Retina (tissue), 1 donor: ENCODE results near the gene KCNJ15.

Experiments used
- DNase-seq: peaks from one replicate; pipeline ENCODE4 v3.0.0-alpha.2; 2016

The KCNJ15 gene

DNA sequence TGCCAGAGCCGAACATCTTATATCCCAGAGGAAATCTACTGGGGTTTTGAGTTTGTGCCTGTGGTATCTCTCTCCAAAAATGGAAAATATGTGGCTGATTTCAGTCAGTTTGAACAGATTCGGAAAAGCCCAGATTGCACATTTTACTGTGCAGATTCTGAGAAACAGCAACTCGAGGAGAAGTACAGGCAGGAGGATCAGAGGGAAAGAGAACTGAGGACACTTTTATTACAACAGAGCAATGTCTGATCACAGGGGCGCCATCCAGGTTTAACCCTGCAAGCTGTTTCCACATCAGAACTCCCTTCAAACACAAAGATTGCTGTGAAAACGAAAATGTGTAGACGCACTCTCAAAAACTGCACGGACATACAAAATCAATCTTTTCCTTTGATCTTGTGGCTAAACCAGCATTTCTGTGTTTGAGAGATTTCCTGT is 43.4 kb downstream of the KCNJ15 start:
- DNase-seq: no peak

DNA sequence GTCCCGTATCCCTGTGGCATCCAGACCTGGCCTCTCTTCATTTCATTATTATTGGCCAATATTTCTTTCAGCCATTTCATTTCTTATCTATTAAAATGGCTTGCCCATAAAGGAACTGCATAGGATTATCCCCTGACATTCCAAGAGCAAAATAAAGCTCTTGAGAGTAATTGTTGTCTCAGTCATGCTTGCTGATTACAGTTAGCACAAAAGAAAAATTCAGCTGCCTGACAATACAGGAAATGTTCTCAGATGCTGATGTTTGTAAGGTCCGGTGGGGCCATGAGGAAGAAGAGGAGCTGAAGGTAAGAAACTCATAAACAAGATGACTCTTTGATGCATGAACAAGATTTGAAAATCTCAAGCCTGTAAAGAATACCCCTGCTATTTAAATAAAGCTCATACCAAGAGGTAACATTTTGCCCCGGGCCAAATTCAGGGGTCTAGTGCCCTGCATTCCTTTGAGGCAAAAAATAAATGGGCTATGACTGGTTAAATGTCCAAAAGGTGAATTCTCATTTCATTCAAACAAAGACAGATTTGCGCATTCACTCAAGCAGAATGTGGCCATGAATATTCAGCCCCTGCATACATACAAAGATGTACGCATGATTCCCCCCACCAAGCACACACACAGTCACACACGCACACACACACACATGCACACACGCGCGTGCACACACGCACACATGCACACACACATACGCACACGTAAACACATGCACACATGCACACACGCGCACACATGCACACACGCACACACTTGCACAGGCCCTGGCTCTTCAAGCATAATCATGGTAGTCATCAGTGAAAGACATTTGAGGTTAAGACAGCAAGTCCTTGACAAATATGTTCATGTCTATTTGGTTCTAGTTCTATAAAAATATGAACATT is 44.8 kb downstream of the KCNJ15 start:
- no peak for DNase-seq

DNA sequence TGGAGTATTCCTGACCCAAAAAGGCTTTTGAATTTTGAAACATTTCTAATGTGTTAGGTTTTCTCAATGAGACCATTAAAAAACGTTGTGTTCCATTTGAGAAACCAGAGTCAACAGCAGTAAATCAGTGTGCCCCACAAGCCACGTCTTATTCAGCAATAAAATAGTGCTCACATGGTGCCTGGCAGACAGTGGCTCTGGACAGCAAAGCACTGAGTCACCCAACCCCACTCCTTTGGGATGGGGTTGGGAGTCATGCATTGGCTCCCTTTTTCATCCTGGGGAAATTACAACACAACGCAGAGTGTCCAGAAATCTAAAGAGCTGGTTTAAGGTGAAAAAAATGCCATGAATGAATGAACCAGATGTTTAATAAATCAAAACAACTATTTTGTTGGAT is 46.5 kb downstream of the KCNJ15 start:
- no peak for DNase-seq

DNA sequence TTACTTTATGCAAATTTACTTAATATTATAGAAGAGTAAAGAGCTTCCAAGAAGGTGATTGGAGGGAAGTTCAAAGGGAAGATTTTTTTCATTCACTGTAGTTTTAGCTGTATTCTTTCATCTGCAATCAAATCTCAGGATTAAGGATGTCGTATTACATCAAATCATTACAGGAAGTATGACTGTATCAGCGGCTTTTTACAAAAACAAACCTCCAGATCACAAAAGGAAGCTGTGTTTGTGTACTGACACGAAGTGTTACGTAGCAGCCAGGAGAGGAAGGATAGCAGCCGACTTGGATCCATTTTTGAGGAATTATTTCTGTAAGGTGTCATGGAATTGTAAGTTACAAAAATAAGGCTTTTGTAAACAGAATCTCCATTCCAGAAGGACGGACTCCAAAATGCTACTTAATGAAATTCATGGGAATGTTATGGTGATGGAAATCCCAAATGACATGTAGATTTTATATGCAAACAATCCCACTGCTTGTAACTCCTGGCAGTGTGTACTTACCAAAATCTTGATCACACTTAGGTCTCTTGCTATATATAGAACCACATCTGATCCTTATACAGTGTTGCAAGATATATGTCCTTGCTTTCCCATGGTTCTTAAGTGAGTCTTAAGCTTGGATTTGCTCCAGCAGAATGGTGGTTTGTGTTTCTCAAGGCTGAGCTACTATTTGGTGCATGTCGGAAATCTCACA is 49.8 kb downstream of the KCNJ15 start:
- DNase-seq: no peak

DNA sequence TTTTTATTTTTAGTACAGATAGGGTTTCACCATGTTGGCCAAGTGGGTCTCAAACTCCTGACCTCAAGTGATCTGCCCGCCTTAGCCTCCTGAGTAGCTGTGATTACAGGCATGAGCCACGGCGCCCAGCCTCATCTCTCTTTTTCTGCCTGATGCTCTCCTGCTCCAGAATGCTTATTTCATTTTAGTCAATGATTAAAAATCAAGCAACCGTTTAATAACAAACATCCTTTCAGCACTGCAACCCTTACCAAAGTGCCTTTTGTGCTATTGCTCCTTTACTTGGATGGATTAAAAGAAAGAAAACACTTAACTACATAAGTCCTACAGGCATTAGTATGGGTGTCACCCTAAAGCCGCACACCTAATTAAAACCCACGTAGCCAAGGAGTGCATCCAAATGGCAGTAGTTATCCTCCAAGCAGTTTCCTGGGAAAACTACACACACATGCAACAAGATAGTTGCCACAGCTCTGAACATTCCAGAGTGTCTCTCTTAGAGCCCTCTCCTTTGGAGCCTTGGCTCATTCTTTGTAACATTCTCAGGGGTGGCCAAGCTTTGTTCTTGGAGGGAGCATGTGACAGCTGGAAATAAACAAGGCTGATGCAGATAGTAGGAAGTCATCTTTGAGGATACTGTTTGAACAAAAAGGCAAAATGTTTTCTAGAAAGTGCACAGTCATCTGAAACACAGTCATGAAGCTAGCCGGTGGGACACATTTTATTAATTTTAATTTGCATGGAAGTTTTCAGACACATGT is 51.2 kb downstream of the KCNJ15 start:
- DNase-seq: no peak

DNA sequence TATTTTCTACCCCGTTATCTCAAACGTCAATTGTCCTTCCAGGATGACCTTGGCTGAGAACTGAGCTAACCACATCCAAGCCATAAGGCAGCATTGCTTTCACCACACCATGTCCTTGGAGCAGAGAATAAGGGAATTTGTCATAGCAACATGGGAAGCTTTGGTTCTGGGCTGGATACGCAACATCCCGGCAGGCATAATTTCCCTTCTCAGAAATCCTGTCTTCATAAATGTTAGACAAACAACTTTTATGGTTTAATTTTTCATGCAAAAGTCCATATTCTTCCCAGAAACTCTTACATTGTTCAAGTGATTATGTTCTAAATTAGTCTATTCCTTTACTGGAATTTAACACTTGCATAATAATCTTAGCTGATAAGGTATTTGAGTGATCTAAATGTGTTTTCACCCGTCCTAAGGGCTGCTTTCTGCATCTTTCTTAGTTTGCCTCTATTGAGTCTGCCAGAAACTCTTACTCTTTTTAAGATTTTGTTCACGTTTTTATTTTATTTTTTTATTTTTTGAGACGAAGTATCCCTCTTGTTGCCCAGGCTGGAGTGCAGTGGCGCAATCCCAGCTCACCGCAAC is 51.8 kb downstream of the KCNJ15 start:
- DNase-seq: no peak

DNA sequence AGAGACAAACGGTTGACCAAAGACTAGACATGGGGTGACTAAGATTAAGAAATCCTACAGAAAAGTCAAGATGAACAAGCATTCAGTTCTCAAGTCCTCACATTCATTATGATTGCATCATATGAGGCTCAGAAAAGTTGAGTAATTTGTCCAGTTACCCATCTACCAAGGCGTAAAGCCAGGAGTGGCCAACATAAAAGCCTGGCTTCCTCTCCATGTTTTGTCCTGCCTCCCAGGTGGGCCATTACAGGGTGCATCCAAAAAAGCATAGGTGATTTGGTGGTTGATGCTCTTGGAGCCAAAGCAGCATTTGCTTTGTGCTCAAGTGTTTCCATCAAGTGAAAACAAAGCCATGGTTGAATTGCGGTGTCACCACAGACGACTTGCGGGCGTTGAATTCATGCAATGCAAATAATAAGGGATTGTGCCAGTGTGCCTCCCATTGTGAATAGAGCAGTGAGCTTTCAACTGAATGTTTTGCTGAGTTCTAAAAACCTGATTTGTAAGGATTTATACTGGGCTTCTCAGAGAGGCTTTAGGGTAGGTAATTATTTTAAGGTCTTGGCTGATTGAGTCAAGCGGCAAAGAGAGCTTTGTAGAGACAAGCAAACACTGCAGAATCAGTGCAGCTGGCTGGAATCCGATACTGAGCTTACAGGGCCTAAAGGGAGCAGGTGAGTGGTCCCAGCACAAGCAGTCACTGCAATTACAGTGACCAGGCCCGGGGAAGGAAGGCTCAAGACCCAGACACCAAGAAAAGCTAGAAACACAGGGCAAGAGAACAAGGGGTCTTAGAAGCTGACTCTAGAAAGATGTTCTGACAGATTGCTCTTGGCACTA is 54.1 kb downstream of the KCNJ15 start:
- DNase-seq: no peak

DNA sequence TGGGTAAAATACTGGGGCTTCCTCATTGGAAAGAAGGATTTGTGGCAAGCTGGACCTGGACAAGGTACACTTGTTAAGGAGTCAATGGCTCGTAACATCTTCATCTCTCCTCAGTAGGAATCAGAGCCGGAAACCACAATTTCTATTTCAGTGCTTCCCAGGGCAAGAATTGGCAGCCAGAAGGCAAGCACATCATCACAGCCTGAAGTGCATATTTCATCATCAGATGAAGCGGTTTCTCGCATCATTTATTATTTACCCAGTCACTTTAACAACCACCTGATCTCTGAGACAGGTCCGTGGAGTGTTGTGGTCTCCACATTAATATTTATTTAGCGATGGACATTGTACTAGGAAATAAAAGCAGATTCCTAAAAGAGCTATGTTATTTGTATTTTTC is 55.0 kb downstream of the KCNJ15 start:
- DNase-seq: peak; percentile 14

DNA sequence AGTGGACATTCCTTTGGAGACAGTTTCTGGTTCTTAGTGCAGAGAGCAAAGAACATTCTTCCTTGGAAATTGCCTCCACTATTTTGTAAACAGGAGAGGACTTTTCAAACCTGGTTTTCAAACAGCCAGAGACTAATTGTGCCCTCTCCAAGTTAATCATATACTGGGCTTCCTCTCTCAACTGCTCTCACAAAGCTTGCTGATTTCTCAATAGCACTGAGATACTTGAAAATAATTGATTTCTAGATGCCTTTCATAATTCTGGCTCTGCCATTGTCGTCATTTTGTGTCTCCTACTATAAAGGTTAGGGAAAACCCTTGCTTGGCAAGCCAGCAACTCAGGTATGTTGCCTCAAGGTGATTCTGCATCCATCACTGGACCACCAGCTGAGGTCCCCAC is 56.0 kb downstream of the KCNJ15 start:
- DNase-seq: no peak

DNA sequence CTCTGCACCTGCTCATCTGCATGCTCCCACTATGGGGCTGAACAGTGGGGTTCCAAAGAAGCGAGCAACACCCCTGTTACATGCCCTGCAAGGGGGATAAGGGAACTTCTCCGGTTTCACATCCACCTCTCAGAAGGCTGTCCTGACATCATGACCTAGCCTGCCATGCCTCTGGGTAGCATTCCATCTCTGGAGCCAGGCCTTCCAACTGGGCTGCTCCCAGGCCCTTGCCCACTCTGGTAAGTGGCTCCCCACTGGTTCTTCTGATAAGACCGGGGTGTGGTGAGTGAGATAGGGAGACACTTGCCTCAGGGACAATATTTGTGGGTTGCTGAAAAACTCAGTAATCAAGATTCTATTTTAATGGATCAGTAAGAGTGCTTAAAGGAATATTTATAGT is 57.8 kb downstream of the KCNJ15 start:
- no peak for DNase-seq

DNA sequence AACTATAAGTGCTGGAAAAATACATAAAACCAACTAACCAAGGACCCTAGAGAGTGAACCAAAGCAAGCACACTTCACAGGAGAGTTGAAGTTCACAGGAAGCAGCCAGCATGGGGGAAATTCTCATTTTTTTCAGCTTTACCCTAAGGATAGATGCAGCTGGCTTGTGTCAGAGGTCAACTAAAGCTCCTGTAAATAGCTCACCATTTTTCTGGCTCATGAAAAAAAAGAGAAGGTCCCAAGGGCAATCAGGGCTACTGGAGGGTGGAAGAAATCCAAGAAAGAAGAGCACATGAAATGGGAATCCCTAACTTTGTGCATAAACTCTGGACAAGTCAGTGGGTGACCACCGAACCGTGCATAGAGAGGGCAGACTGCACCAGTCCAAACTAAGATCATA is 58.3 kb downstream of the KCNJ15 start:
- no peak for DNase-seq

DNA sequence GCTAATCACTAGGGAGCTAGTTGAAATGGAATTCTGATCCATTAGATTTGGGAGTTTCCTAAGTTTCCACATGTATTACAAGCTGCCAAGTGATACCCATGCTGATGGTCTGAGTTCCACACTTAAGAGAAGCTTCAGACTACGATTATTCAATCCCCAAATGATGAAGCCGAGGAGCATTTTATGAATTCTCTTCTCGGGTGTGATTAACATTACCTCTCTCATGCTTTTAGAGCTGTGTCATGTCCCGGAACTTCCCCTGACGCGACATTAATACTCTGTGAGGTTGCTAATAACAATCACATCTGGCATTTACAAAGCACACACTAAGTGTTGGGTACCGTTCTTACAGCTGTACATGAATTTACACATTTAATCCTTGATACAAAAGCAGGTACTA is 63.0 kb downstream of the KCNJ15 start:
- no peak for DNase-seq

DNA sequence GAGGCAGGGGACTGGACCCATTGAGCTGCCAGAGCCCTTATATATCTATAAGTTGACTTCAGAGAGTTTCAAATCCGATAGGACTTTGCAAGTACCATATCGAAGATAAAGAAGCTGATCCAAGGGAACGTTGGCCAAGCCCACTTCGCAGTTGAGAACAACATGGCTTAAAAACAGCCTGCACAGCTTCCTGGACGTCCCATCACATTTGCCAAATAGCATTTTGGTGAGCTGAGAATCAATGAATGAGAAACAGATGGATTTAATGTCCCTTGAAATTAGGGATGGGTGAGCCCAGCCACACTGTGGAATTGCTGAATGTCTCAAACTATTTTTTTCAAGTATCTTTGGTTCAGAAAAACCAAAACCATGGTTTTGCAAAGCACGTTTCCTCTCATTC is 64.8 kb downstream of the KCNJ15 start:
- no peak for DNase-seq

DNA sequence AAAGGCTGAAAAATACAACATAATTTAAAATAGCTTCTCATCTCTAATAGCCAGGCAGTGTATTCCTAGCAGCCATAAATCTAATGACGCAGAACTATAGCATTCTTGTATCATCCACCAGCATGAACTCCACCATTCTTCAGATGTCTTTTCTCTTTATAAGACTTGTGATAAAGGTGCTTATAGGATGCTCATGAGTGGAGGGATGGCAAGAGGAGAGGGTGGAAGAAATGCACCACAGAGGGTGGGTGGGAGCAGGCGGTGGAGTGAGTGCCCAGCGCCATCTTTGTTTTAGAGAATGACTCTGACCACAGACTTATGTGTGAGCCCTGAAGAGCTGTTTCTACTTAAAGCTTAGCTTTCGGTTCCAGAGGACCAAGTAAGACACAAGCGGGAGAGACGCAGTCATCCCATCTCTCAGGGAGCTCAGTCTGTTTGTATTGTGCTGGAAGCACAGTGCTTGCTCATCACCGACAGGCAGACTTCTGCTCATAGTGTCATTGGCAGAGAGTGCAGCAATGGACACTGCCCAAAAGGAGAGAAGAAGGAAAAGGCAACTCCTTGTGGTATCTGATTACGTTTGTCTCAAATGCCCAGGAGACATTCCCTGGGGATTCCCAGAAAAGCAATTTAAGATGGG is 65.6 kb downstream of the KCNJ15 start:
- DNase-seq: no peak

DNA sequence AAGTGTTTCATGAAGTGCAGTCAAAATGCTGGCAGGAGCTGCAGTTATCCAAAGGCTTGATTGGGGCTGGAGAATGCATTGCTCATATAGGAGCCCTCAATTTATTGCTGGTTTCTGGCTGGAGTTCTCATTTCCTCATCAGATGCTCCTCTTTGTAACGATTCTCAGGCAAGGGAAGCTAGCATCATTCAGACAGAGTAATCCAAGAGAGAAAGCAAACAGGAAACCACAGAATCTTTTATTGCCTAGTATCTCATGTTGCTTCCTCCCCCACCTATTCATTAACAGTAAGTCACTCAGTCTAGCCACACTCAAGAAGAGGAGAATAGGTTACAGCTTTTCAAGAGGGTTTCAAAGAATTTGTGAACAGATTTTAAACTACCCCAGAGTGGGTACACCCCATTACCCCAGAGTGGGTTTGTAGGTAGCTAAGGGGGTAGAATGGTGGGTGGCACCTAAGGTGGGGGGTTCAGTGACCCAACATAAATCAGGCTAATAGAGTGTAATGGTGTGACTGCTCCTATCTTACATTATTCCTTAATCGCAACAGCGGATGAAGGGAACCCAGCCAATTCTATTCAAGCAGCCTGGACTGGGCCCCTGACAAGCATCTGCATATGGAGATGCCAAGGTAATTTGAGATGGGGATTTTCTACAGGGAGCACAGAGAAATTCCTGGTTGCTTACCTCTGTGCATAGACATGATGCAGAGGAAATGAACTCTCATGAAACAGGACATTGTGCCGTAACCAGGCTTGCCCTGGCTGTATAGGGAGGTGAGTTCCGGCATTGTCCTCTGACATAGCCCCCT is 67.1 kb downstream of the KCNJ15 start:
- no peak for DNase-seq

DNA sequence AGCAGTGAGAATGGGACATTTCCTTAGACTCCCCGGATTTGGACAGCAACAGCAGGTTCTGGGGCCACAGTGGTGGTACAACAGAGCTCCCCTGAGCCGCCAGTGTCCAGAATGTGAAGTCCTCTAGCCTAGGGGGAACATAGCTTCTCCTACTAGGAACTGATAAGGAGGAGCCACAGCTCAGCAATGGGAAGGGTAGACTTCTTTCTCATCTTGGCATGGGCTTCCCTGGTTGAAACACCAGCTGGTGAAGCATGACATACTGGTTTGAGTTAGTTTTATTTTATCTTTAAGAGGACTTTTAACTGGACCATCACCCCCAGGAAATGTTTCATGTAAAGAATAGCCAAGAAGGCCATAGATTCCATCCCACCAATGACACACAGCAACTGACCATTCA is 68.4 kb downstream of the KCNJ15 start:
- DNase-seq: no peak

DNA sequence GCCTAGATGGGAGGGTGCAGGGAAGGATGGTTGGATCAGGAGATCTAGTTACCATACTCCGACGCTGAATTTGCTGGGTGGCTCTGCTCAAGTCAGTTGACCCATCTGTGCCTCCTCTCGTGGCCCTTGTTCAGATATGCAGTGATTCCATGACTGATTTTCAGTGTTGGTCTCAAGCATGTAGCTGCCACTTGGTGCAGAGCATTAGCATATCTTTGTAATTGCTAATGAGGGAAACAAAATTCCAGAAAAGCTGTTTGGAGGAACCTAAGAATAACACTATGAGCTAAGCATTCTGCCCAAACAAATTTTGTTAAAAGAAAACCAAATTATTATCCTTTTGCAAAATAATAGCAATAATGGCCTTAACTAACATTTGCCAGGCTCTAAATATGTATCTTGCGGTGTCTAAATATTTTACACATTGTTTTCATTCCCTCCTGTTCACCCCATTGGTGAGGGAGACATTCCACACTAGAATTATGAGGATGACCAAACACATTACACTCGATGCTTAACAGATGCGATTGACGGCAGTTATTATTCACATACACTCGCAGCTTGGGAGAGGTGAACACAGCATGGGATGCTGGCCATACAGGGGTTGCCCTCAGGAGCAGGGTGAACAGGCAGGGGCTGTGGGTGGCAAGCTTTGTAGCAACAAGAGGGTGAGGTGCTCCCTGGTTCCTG is 69.1 kb downstream of the KCNJ15 start:
- no peak for DNase-seq

DNA sequence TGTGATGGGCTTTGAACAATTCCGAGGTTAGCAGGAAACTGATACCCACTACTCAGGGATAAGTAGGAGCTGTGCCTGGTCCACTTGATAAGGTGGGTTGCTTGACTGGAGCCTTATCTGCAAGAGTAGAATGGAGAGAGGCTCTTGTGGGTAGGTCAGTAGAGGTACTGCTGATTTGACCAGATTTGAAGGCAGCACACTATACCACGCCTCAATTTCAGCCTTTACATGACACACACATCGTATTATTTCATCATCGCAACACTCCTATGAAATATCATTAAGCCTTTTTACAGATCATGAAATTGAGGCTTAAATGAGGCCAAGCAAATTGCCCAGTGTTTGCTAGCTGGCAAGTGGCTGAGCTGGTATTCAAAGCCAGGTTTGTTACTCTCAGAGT is 69.6 kb downstream of the KCNJ15 start:
- DNase-seq: no peak

DNA sequence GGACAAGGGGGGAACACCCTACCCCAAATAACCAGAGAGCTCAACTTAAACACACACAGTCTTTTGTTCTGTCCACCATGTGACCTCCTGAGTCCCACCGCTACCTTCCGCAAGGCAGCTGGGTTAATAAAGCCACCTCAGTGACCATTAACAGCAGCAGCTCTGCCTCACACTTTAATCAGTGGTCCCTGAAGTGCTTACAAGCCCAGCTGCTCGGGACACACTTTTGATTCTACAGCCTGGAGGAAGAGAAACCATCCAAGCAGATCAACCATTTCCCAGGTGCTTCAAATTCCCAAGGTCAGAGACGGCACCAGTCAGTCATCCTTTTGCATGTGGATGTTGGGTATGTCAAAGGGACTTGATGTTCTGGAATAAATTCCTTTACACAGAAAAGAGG is 70.1 kb downstream of the KCNJ15 start:
- peak; percentile 33 for DNase-seq

DNA sequence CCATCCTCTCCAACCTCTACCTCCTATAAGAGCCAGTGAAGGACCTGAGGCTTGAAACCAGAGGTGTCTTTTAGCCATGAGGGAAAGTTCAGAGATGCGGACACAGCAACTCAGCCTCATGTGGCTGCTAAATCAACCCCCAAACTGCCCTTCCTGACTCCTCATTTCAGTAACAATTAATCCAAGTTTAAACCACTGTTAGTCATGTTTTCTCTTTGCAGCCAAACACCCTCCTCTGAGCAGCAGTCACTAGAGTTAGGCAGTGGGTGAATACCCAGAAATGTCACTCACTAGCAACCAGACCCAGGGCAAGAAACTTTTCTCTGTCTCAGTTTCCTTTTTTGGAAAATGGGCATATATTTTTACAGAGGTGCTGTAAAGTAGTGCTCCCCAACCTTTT is 71.2 kb downstream of the KCNJ15 start:
- no peak for DNase-seq
